Activated naive CD4-positive, alpha-beta T cell (primary cell): ENCODE results near the gene SLC27A2.

Experiments
- DNase-seq, 4 experiments: peaks; one replicate each; lab custom pipeline; 2025; lab: John Stamatoyannopoulos, UW

SLC27A2 gene

DNA sequence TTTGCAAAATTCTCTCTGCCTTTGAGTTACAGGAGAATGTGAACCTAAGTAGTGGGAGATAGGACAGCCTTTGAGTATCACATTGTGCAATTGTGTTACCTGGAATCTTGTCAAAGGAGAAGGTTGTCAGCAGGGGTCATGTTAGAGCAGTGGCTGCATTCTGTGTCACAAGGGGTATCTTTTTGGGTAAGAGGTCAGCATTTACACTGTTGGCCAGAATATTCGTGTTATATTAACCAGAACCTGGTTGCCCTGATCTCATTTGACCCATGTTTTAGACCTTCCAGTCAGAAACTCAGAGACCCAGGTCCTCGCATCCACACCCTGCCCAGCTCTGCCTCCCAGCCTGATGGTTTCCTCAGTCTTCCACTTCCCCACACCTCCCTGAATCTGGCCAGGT lies 56.3 kb downstream of the SLC27A2 start:
- no peak for DNase-seq

DNA sequence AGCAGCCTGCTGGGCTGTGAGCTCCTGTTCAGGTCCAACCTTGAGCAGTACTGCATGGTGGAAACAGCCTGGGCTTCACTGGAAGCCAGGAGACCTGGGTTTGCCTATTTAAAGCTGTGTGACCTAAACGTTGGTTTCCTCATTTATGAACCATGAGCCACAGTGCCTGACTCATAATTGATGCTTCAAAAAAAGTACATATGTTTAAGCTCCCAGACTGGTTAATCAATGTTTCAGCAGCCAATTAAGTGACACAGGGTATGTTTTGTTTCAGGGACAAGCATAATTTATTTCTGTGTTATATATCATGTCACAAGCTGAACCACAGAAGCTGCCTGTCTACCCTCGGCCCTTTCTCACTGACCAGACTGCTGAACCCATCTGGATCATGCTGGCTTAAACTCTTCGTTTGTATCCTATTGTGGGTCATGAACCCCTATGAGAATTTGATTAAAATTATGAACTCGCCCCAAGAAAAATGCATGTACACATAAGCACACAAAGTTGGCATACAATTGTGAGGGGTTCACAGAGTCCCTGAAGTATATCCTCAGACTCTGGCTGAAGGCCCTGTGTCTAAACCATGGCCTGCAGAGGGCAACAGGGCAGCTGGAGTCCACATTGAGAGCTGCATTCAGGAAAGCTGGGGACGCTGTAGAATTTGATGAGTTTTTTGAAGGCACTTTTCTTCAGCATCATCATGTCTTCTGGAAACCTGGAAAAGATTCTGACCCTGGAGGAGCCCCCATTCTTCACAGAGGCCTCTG lies 59.9 kb downstream of the SLC27A2 start:
- no peak for DNase-seq

GRCh38 chr15:50244153-50244552 lies 62.2 kb downstream of the SLC27A2 start:
- DNase-seq, result no peak

- DNase-seq, result no peak
These were observed 63.1 kb downstream of the SLC27A2 start for GRCh38 chr15:50244959-50245624.

- DNase-seq, result no peak
These were observed 64.6 kb downstream of the SLC27A2 start for GRCh38 chr15:50246631-50247030.

DNA sequence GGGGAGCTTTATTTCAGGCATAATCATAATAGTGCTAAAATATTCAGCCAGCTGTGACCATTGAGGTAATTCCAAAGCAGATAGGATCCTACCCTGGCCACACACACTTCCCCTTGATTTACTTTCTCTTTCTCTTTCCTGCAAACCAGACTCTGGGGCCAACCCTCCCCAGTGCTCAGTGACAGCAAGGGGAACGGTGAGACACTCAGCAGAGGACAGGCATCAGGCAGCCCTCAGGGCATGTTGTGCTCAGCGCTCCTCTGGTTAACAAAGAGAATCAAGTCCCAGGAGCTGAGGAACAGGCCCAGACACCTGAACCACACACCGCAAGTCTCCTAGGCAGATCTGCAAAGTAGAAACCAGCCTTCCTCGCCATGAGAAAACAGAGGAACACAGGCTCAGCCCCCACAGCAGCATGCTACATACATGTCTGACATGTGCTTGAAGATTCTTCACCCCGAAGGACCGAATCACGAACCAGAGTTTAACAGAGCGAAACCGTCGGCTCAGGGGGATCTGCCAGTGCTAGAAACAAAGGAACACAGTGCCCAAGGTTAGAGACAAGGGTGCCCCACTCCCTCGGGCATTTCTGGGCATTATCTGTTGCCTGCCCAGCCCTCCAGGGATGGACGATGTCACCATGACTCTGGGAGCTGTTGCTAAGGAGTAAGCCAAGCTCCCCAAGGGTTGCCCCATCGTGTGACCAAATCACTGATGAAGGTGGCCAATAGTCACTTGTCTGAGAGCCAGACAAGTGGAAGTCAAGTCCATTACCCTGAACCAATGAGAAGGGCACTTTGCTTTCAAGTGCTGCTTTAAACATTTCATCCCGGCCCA lies 66.0 kb downstream of the SLC27A2 start:
- no peak for DNase-seq

- DNase-seq, result no peak
These were observed 67.1 kb downstream of the SLC27A2 start for GRCh38 chr15:50248994-50249582.

GRCh38 chr15:50249704-50250103 lies 67.7 kb downstream of the SLC27A2 start:
- DNase-seq, result no peak

GRCh38 chr15:50250760-50251394 lies 68.9 kb downstream of the SLC27A2 start:
- no peak for DNase-seq

- no peak for DNase-seq
These were observed 69.7 kb downstream of the SLC27A2 start for GRCh38 chr15:50251638-50252182.

GRCh38 chr15:50252556-50252955 lies 70.6 kb downstream of the SLC27A2 start:
- DNase-seq, result no peak

- no peak for DNase-seq
These were observed 74.4 kb downstream of the SLC27A2 start for GRCh38 chr15:50256188-50257041.

DNA sequence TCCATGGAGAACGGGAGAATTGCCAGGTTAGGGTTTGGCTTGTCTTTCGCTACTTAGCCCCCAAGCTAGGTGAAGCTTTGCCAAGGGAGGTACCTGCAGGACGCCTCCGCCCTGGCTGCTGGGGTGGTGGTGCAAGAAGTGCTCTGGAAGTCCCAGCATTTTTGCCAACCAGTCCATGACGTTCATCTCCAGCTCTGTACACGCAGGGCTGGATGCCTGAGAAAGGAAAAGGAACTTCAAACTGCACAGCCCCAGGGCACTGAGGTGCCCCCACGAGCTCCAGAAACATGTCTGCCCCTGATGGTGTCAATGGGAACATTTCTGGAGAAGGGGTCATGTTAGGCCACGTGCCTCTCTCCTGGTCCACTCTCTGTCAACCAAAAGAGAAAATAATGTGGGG lies 75.3 kb downstream of the SLC27A2 start:
- DNase-seq, result no peak

DNA sequence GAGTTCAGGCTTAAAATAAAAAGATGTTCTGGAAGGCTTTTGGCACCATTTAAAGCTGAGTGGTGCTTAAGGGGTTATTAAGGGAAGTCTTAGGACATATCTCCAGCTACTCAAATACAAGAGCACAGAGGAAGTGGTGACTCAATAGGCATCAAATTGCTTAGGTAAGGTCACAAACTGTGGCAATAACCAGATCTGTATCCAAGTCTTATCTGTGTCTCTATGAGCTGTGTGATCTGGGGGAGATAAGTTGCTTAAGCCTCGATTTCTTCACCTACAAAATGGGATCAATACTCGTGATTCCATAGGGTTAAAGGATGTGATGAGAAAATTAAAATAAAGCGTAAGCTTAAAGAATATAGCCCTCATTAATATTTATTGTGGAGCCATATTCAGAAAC lies 75.9 kb downstream of the SLC27A2 start:
- no peak for DNase-seq

GRCh38 chr15:50259276-50259675 lies 77.3 kb downstream of the SLC27A2 start:
- DNase-seq, result no peak

DNA sequence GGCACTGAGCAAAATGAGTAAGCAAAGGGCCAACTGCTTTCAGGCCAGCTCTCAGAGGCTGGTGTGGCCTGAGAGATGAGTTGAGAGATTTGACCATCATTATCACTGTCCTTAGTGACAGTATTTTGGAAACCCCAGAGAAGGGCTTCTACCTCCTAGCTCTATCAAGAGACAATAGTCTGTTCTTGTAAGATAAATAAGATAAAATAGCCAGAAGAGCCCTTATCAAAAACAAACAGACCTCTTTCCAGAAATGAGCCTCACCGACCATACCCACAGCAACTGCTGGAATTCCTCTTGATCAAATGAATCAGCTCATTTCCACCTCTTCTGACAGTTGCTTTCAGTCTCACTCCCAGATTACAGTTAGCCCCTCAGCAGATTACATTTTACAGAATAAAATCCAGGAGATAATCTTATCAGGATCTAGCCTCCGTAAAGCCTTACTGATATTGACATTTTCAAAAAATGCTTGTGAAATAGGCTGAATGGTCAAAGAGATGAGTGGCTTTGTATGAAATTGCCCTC lies 79.0 kb downstream of the SLC27A2 start:
- DNase-seq, result no peak

DNA sequence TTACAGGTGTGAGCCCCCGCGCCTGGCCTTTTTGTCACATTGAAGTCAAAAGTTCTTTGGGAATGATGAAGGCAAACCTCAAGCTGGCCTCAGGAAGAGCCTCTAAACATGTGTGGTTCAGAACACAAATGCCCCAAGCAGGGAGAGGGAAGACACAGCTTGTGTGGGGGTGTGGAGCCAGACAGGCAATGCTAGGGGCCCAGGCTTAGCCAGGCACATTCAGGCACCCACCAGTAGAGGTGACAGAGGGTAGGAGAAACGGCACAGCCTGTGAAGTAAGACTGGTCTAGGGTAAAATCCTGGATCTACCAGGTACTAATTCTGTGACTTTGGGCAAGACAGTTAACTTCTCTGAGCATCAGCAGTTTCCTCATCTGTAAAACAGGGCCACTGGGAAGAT lies 80.0 kb downstream of the SLC27A2 start:
- DNase-seq, result no peak

DNA sequence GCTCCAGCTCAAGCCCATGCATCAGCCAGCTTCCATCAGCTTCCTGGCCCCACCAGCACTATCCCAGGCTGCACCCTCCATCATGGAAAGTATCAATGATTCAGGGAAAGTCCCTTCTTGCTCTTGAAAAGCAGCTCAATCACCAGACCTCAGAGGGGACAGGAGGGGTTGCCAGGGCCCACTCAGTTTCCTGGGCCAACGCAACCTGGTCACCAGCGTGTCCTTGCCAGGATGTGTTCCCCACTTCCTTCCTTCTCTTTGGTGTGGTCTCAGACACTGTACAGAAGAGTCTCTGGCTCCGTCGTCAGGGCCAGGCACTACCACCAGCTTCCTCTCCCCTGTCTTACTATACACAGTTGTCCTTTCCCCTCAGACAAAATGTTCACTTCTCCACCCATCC lies 80.5 kb downstream of the SLC27A2 start:
- no peak for DNase-seq

DNA sequence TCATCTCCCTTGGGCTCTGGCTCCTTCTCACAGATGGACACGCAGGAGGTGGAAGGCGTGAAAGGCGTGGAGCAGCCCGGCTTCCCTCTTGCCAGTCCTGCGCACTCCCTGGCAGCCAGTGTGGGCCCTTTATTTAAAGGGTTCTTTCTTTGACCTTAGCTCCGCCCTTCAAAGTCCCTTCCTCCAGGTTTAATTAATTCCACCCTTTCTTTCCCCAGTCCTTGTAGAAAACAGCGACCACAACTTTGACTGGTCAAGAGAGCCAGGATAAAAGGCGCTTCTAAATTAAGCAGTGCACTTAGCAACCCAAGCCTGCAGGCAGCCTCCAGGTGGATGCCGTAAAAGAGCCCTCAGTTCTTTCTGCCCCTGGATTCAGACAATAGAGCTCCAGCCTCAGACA lies 83.6 kb downstream of the SLC27A2 start, which contains the start of gene HDC:
TSS of gene HDC (minus strand) at position 107 of the 400 bp plus-strand sequence. CDS start at position 4, 103 bp downstream.
- DNase-seq, result no peak

DNA sequence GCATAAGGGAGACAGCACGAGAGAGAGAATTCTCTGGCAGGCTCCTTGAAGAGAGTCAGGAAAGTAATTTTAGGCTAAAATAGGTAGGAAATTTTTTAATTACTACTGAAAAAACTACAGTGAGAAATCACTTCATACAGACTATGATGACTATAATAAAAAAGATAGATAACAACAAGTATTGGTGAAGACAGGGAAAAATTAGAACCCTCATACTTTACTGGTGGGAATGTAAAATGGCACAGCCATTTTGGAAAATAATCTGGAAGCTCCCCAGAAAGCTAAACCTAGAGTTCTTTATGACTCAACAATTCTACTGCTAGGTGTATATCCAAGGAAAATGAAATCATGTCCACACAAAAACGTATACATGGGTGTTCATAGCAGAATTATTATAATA lies 85.6 kb downstream of the SLC27A2 start:
- no peak for DNase-seq
